Progenitor cell of endocrine pancreas (in vitro differentiated cells): ENCODE results near the gene HEXIM2. TPM values are rescaled to one million over a fixed set of nuclear protein-coding genes. Genes with fewer than 3 reads are reported as not detected.

Experiments
- DNase-seq: peaks from one replicate; pipeline ENCODE4 v3.0.0; 2021; ENCODE audit warnings: low spot score; ENCODE audit not compliant: unreplicated experiment
- H3K27ac Mint-ChIP-seq: 2 replicates; pipeline ENCODE4 v1.8.0; 2021; ENCODE audit warnings: mild to moderate bottlenecking, moderate library complexity, mixed read lengths
- H3K27me3 Mint-ChIP-seq: 2 replicates; pipeline ENCODE4 v1.8.0; 2021; ENCODE audit warnings: mixed read lengths
- H3K36me3 Mint-ChIP-seq: 2 replicates; pipeline ENCODE4 v1.8.0; 2022; ENCODE audit warnings: mixed read lengths; ENCODE audit not compliant: insufficient read depth
- H3K4me1 Mint-ChIP-seq: 2 replicates; pipeline ENCODE4 v1.8.0; 2021; ENCODE audit warnings: low read depth, mixed read lengths
- H3K4me3 Mint-ChIP-seq: 2 replicates; pipeline ENCODE4 v1.8.0; 2021; ENCODE audit warnings: low read depth, mild to moderate bottlenecking, moderate library complexity, mixed read lengths
- H3K9me3 Mint-ChIP-seq: 2 replicates; pipeline ENCODE4 v1.8.0; 2021; ENCODE audit warnings: low read depth, mixed read lengths
- CTCF ChIP-seq: fragments of 200-600 bp; sonication (generic); IDR thresholded peaks from one replicate; pipeline ENCODE4 v1.5.0; 2021; ENCODE audit warnings: antibody characterized with exemption, mild to moderate bottlenecking; ENCODE audit not compliant: unreplicated experiment
- total RNA-seq: library from RNA; stranded (reverse); gene quantifications from 2 replicates; pipeline ENCODE4 v1.2.1, GENCODE V29; 2021

Gene HEXIM2
- total RNA-seq, 1 donor from 2014 or later = 11.9 TPM

GRCh38 chr17:45160447-45161287, 1.0 kb upstream of the HEXIM2 start:
- H3K36me3 Mint-ChIP-seq = peaks cover 6% of the 10 kb centered on the region
- DNase-seq = peak; percentile 78
- H3K4me3 Mint-ChIP-seq = peak overlapping the region; percentile 97
- peak; percentile 53 for TF ChIP-seq CTCF
- H3K4me1 Mint-ChIP-seq = peaks cover 29% of the 10 kb centered on the region
- H3K27me3 Mint-ChIP-seq = no peaks in the 10 kb centered on the region
- H3K27ac Mint-ChIP-seq = peak overlapping the region; percentile 99
- H3K9me3 Mint-ChIP-seq = no peaks in the 10 kb centered on the region

GRCh38 chr17:45162025-45162687, 481 bp downstream of the HEXIM2 start:
- Mint-ChIP-seq H3K4me1 (peaks cover 26% of the 10 kb centered on the region), H3K27ac (peak overlapping the region; percentile 99), H3K4me3 (peak overlapping the region; percentile 97), H3K9me3 (no peaks in the 10 kb centered on the region), H3K36me3 (peaks cover 8% of the 10 kb centered on the region), H3K27me3 (no peaks in the 10 kb centered on the region)
- TF ChIP-seq CTCF = no peak
- DNase-seq = no peak

GRCh38 chr17:45164734-45165269, 3.1 kb downstream of the HEXIM2 start:
- TF ChIP-seq CTCF = no peak
- H3K27me3 Mint-ChIP-seq = no peaks in the 10 kb centered on the region
- no peaks in the 10 kb centered on the region for H3K9me3 Mint-ChIP-seq
- DNase-seq = no peak
- H3K4me3 Mint-ChIP-seq = no peak overlapping the region
- peaks cover 11% of the 10 kb centered on the region for H3K36me3 Mint-ChIP-seq
- H3K4me1 Mint-ChIP-seq = peaks cover 11% of the 10 kb centered on the region
- H3K27ac Mint-ChIP-seq = no peak overlapping the region

GRCh38 chr17:45168991-45169752, 7.5 kb downstream of the HEXIM2 start:
- Mint-ChIP-seq H3K36me3 (peaks cover 11% of the 10 kb centered on the region), H3K27me3 (no peaks in the 10 kb centered on the region), H3K4me1 (peaks cover 19% of the 10 kb centered on the region), H3K9me3 (no peaks in the 10 kb centered on the region), H3K27ac (no peak overlapping the region), H3K4me3 (no peak overlapping the region)
- no peak for DNase-seq
- no peak for TF ChIP-seq CTCF
